ENCODE measurements around the gene COL4A3.

Gene COL4A3

GRCh38 chr2:227337442-227337841 is 173.0 kb downstream of the COL4A3 start:
- H3K4me2 ChIP-seq (ENCODE audit: insufficient read depth, low read length): no peak overlapping the region
- H3K27me3 ChIP-seq (ENCODE audit: insufficient read depth, low read length, poor library complexity): no peaks in the 10 kb centered on the region
- H3K4me1 ChIP-seq (ENCODE audit: insufficient read depth, low read length): no peaks in the 10 kb centered on the region
- DNase-seq (no peak), ATAC-seq (ENCODE audit: insufficient read depth, low read depth) (no peak)
- H3K27ac ChIP-seq (ENCODE audit: low read length): no peak overlapping the region
- no peaks in the 10 kb centered on the region for H4K20me1 ChIP-seq (ENCODE audit: insufficient read depth, low read length)
- H2AFZ ChIP-seq (ENCODE audit: low read depth, low read length): no peak overlapping the region
- TF ChIP-seq EZH2 (IDR thresholded peaks at IDR 0.05; ENCODE audit: borderline replicate concordance, low read depth, low read length, severe bottlenecking): no peak
- TF ChIP-seq CTCF (IDR thresholded peaks at IDR 0.05; ENCODE audit: borderline replicate concordance, extremely low read depth, low read length, poor library complexity, severe bottlenecking): no peak
- H3K79me2 ChIP-seq (ENCODE audit: insufficient read depth, low read length): peaks cover 7% of the 10 kb centered on the region; the same call in 1 of the 2 replicates
- H3K9me3 ChIP-seq (ENCODE audit: insufficient read depth, low read length, severe bottlenecking): no peaks in the 10 kb centered on the region
- peaks cover 61% of the 10 kb centered on the region for H3K36me3 ChIP-seq (ENCODE audit: insufficient read depth, low read length)
- no peak overlapping the region for H3K9ac ChIP-seq (ENCODE audit: low read depth, low read length)
- H3K4me3 ChIP-seq (ENCODE audit: low read depth in 1 of 2, low read length in 2 of 2): no peak overlapping the region

DNA sequence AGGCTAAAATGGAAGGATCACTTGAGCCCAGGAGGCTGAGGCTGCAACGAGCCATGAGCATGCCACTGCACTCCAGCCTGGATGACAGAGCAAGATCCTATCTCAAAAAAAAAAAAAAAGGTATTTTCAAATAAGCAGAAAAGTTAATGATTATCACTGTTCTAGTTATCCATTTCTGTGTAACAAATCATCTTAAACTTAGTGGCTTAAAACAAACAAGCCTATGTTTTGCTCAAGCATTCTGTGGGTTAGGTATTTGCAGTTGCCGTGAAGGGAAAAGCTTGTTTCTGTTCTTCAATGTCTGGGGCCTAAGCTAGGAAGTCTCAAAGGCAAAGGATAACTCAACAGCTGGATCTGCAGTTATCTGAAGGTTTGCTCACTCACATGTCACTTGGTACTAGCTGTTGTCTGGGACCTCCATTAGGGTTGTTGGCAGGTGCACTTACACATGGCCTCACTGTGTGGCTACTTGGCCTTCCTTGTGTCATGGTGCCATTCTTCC is 174.7 kb downstream of the COL4A3 start:
- H2AFZ ChIP-seq (ENCODE audit: low read depth, low read length): no peak overlapping the region

GRCh38 chr2:227340106-227340505 is 175.7 kb downstream of the COL4A3 start:
- no peak for TF ChIP-seq CTCF (IDR thresholded peaks at IDR 0.05; ENCODE audit: borderline replicate concordance, extremely low read depth, low read length, poor library complexity, severe bottlenecking)
- no peak for TF ChIP-seq EZH2 (IDR thresholded peaks at IDR 0.05; ENCODE audit: borderline replicate concordance, low read depth, low read length, severe bottlenecking)
- Histone ChIP-seq H3K36me3 (ENCODE audit: insufficient read depth, low read length) (peaks cover 45% of the 10 kb centered on the region), H3K4me2 (ENCODE audit: insufficient read depth, low read length) (no peak overlapping the region)

More for the DNA sequence above, 174.7 kb downstream of the COL4A3 start:
- Histone ChIP-seq H3K9ac (ENCODE audit: low read depth, low read length) (no peak overlapping the region), H3K4me2 (ENCODE audit: insufficient read depth, low read length) (no peak overlapping the region), H3K27me3 (ENCODE audit: insufficient read depth, low read length, poor library complexity) (no peaks in the 10 kb centered on the region), H4K20me1 (ENCODE audit: insufficient read depth, low read length) (no peaks in the 10 kb centered on the region), H3K79me2 (ENCODE audit: insufficient read depth, low read length) (0 out of 2 replicates have a peak, but pooled peaks cover 2% of the 10 kb centered on the region), H3K9me3 (ENCODE audit: insufficient read depth, low read length, severe bottlenecking) (no peaks in the 10 kb centered on the region), H3K4me1 (ENCODE audit: insufficient read depth, low read length) (no peaks in the 10 kb centered on the region), H3K4me3 (ENCODE audit: low read depth in 1 of 2, low read length in 2 of 2) (no peak overlapping the region), H3K27ac (ENCODE audit: low read length) (no peak overlapping the region), H3K36me3 (ENCODE audit: insufficient read depth, low read length) (peaks cover 54% of the 10 kb centered on the region)
- no peak for DNase-seq
- ATAC-seq (ENCODE audit: insufficient read depth, low read depth): no peak
- no peak for TF ChIP-seq CTCF (IDR thresholded peaks at IDR 0.05; ENCODE audit: borderline replicate concordance, extremely low read depth, low read length, poor library complexity, severe bottlenecking)
- no peak for TF ChIP-seq EZH2 (IDR thresholded peaks at IDR 0.05; ENCODE audit: borderline replicate concordance, low read depth, low read length, severe bottlenecking)

More at GRCh38 chr2:227340106-227340505, 175.7 kb downstream of the COL4A3 start:
- no peaks in the 10 kb centered on the region for H3K27me3 ChIP-seq (ENCODE audit: insufficient read depth, low read length, poor library complexity)
- H3K9ac ChIP-seq (ENCODE audit: low read depth, low read length): no peak overlapping the region
- H2AFZ ChIP-seq (ENCODE audit: low read depth, low read length): no peak overlapping the region
- no peaks in the 10 kb centered on the region for H3K9me3 ChIP-seq (ENCODE audit: insufficient read depth, low read length, severe bottlenecking)
- no peaks in the 10 kb centered on the region for H4K20me1 ChIP-seq (ENCODE audit: insufficient read depth, low read length)
- H3K27ac ChIP-seq (ENCODE audit: low read length): no peak overlapping the region
- no peak for ATAC-seq (ENCODE audit: insufficient read depth, low read depth)
- H3K4me3 ChIP-seq (ENCODE audit: low read depth in 1 of 2, low read length in 2 of 2): 0 out of 4 replicates have a peak overlapping the region, but pooled peaks of 1 of the 2 experiments have one; percentile 3
- H3K79me2 ChIP-seq (ENCODE audit: insufficient read depth, low read length): 0 out of 2 replicates have a peak, but pooled peaks cover 2% of the 10 kb centered on the region
- H3K4me1 ChIP-seq (ENCODE audit: insufficient read depth, low read length): no peaks in the 10 kb centered on the region
- DNase-seq: no peak

All from DND-41 (cell line).